H1 (cell line): ENCODE measurements around the gene TMPRSS13. TPM values are rescaled to one million over a fixed set of nuclear protein-coding genes. Genes with fewer than 3 reads are reported as not detected.

ENCODE experiments used
- CHD1 ChIP-seq: IDR thresholded peaks from 2 replicates; pipeline ENCODE4 v1.6.1; 2012; ENCODE audit warnings: low read depth, low read length, improper control_type of control experiment
- RNF2 ChIP-seq: fragments of 200-900, 300-1000 bp; sonication (generic); IDR thresholded peaks from 2 replicates; pipeline ENCODE4 v1.7.1; 2016; ENCODE audit warnings: borderline replicate concordance, low read depth, mild to moderate bottlenecking, antibody characterized with exemption, low read length; ENCODE audit not compliant: poor library complexity, severe bottlenecking; ENCODE audit errors: missing control alignments
- TAF1 ChIP-seq: IDR thresholded peaks from 2 replicates; pipeline ENCODE4 v1.6.1; 2011; ENCODE audit warnings: mild to moderate bottlenecking, low read depth, low read length
- TAF7 ChIP-seq: optimal IDR thresholded peaks from 2 replicates; pipeline ENCODE3; 2011; ENCODE audit warnings: low read depth, mild to moderate bottlenecking, inconsistent platforms, low read length, moderate library complexity, borderline replicate concordance
- polyA plus RNA-seq, 7 experiments: library from polyadenylated mRNA; depleted of rRNA in 3 of 7; stranded (reverse) in 5 of 7; unstranded in 2 of 7; fragments of >200 nt in 5 of 7; fragments of 200-250 nt in 2 of 7; gene quantifications; 1 replicate in 5 of 7; 2 replicates in 1 of 7; 4 replicates in 1 of 7; pipeline versions ENCODE4 v1.2.1 to v1.2.3, GENCODE V29; 2011 to 2013; ENCODE audit warnings: missing spikeins in 2 of 7, mixed read lengths in 2 of 7
- total RNA-seq: library from RNA; stranded (reverse); fragmentation: NEBNext Ultra II Directional; extraction: Animal tissue kit (Norgen Biotek cat#: 25700); gene quantifications from 2 replicates; pipeline ENCODE4 v1.2.1, GENCODE V29; 2021
- TF ChIP-seq, protein P1 (sequence below): IDR thresholded peaks from 2 replicates; pipeline ENCODE4 v1.6.1; 2012; ENCODE audit warnings: low read length, inconsistent platforms
- TF ChIP-seq, protein P2 (sequence below): IDR thresholded peaks from 2 replicates; pipeline ENCODE4 v1.6.1; 2011; ENCODE audit warnings: low read length, improper control_type of control experiment

Gene TMPRSS13
- total and polyA plus RNA-seq, 2 of the 8 experiments (the other 6 are each of a cell fraction or from before 2014, with no cell fraction given): 0.61 to 0.79 TPM

DNA sequence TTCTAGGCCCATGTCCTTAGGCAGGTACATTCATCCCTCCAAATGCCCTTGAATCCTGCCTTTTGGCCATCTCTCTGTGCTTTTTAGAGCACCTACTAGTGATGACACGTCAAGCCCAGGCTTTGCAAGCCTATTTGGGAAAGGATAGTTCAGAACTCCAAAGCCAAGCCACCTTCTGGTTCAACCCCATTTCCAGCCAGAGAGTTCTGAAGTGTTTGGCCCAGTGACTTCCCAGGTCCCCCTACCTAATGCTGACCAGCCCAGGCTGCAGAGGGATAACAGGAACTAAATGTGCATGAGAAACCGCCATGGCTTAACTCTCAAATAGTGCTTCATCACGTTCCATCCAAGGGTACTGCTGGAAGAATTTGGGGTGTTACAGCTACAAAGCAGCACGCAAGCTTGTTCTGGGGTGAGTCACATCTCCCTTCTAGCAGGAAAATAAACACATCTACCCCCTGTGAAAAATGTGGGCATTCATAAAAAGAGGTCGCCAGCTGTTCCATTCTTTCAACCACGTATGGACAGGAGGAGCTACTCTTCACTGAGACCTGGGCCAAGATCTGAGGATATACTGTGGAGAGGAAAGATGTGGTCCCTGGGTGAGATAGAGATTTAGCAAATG, 50.8 kb downstream of the TMPRSS13 start (continued):
- TF ChIP-seq, protein P1, sequence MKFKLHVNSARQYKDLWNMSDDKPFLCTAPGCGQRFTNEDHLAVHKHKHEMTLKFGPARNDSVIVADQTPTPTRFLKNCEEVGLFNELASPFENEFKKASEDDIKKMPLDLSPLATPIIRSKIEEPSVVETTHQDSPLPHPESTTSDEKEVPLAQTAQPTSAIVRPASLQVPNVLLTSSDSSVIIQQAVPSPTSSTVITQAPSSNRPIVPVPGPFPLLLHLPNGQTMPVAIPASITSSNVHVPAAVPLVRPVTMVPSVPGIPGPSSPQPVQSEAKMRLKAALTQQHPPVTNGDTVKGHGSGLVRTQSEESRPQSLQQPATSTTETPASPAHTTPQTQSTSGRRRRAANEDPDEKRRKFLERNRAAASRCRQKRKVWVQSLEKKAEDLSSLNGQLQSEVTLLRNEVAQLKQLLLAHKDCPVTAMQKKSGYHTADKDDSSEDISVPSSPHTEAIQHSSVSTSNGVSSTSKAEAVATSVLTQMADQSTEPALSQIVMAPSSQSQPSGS: no peak
- TF ChIP-seq CHD1 (no peak), TAF1 (no peak), TAF7 (no peak), RNF2 (no peak)
- TF ChIP-seq, protein P2, sequence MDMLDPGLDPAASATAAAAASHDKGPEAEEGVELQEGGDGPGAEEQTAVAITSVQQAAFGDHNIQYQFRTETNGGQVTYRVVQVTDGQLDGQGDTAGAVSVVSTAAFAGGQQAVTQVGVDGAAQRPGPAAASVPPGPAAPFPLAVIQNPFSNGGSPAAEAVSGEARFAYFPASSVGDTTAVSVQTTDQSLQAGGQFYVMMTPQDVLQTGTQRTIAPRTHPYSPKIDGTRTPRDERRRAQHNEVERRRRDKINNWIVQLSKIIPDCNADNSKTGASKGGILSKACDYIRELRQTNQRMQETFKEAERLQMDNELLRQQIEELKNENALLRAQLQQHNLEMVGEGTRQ: no peak
